ENCODE data around the gene PPM1E. TPM values are rescaled to one million over a fixed set of nuclear protein-coding genes. Genes with fewer than 3 reads are reported as not detected.

Gene PPM1E
- polyA plus RNA-seq, 1 donor (not counting 4 experiments of a cell fraction or from before 2014, with no cell fraction given), result not detected

DNA sequence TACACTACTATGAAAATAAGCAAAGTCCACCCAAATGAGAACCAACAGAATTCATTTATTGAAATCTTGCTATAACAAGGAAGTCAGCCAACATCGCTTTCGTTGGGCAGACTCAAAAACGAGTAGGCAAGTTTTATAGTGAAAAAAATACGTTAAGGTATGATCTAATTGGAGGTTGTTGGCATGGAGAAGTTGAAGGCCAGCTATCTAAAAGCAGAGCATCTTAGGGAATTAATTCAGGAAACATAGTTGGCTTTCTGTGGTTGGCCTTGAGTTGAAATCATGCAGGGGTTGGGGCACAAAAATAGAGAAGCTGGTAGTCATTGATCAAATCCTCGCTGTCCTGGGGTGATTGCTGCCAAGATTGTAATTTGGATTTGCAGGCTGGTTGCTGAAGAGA lies 118.3 kb downstream of the PPM1E start:
- no peak overlapping the region for H3K4me3 ChIP-seq (ENCODE audit: control insufficient read depth in 2 of 3, extremely low read depth in 1 of 3, insufficient read depth in 2 of 3, low read depth in 1 of 3, low read length in 3 of 3)
- H4K20me1 ChIP-seq (ENCODE audit: control insufficient read depth, extremely low read depth, insufficient read depth, low read length), result no peaks in the 10 kb centered on the region
- H2AFZ ChIP-seq (ENCODE audit: control insufficient read depth, low read length), result no peak overlapping the region
- no peak overlapping the region for H3K4me2 ChIP-seq (ENCODE audit: control insufficient read depth, extremely low read depth, insufficient read depth, low read depth, low read length)
- dilution Hi-C loops (cut with MboI; ENCODE audit: extremely low pct_ligation_motif_present, low sequenced_read_pairs), result no loop called here
- no peak for DNase-seq (ENCODE audit: low read depth, low spot score)
- no peaks in the 10 kb centered on the region for H3K9me1 ChIP-seq (ENCODE audit: control insufficient read depth, extremely low read depth, insufficient read depth, low read length)
- H3K79me2 ChIP-seq (ENCODE audit: control insufficient read depth, insufficient read depth, low read length), result no peaks in the 10 kb centered on the region
- no peaks in the 10 kb centered on the region for H3K27me3 ChIP-seq (ENCODE audit: control insufficient read depth, extremely low read depth, insufficient read depth, low read length)
- TF ChIP-seq, protein P1, sequence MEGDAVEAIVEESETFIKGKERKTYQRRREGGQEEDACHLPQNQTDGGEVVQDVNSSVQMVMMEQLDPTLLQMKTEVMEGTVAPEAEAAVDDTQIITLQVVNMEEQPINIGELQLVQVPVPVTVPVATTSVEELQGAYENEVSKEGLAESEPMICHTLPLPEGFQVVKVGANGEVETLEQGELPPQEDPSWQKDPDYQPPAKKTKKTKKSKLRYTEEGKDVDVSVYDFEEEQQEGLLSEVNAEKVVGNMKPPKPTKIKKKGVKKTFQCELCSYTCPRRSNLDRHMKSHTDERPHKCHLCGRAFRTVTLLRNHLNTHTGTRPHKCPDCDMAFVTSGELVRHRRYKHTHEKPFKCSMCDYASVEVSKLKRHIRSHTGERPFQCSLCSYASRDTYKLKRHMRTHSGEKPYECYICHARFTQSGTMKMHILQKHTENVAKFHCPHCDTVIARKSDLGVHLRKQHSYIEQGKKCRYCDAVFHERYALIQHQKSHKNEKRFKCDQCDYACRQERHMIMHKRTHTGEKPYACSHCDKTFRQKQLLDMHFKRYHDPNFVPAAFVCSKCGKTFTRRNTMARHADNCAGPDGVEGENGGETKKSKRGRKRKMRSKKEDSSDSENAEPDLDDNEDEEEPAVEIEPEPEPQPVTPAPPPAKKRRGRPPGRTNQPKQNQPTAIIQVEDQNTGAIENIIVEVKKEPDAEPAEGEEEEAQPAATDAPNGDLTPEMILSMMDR (optimal IDR thresholded peaks at IDR 0.05 in 1 of 3, IDR thresholded peaks at IDR 0.05 in 1 of 3, conservative IDR thresholded peaks at IDR 0.05 in 1 of 3; ENCODE audit: extremely low read depth in 1 of 3, insufficient read depth in 2 of 3, low read length in 3 of 3), result no peak
- TF ChIP-seq EZH2 (IDR thresholded peaks at IDR 0.05; ENCODE audit: low read length), result no peak
- H3K9me3 ChIP-seq (ENCODE audit: control insufficient read depth, low read depth, low read length), result no peaks in the 10 kb centered on the region
- no peak for FAIRE-seq
- H3K4me1 ChIP-seq (ENCODE audit: control insufficient read depth, extremely low read depth, insufficient read depth, low read length), result no peaks in the 10 kb centered on the region
- no peaks in the 10 kb centered on the region for H3K36me3 ChIP-seq (ENCODE audit: control insufficient read depth in 2 of 2, extremely low read depth in 1 of 2, insufficient read depth in 2 of 2, low read length in 2 of 2)
- no peak overlapping the region for H3K27ac ChIP-seq (ENCODE audit: control insufficient read depth, insufficient read depth, low read length)
- H3K9ac ChIP-seq (ENCODE audit: control insufficient read depth, extremely low read depth, insufficient read depth, low read length), result no peak overlapping the region

DNA sequence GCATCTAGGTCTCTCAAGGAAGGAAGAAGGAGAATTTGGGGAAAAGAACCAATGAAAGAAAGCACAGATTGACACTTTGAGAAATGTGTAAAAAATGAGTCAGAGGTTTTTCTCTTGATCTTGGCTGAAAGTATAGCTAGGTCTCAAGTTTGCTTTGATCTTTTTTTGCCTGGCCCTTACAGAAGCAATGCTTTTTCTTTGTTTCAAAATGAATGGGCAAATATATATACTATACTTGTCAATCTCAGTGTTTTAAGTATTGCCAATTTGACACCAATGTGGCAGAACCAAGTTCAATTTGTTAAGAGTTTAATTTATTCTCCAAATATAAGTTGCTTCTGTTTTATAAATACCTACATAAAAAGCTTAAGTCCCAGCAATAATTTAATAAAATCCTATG lies 119.6 kb downstream of the PPM1E start:
- H2AFZ ChIP-seq (ENCODE audit: control insufficient read depth, low read length), result no peak overlapping the region
- H3K79me2 ChIP-seq (ENCODE audit: control insufficient read depth, insufficient read depth, low read length), result no peaks in the 10 kb centered on the region
- dilution Hi-C loops (cut with MboI; ENCODE audit: extremely low pct_ligation_motif_present, low sequenced_read_pairs), result no loop called here
- H4K20me1 ChIP-seq (ENCODE audit: control insufficient read depth, extremely low read depth, insufficient read depth, low read length), result no peaks in the 10 kb centered on the region
- TF ChIP-seq, protein P1 (optimal IDR thresholded peaks at IDR 0.05 in 1 of 3, IDR thresholded peaks at IDR 0.05 in 1 of 3, conservative IDR thresholded peaks at IDR 0.05 in 1 of 3; ENCODE audit: extremely low read depth in 1 of 3, insufficient read depth in 2 of 3, low read length in 3 of 3), result no peak
- no peak for TF ChIP-seq EZH2 (IDR thresholded peaks at IDR 0.05; ENCODE audit: low read length)
- FAIRE-seq (no peak), DNase-seq (ENCODE audit: low read depth, low spot score) (no peak)
- no peak overlapping the region for H3K9ac ChIP-seq (ENCODE audit: control insufficient read depth, extremely low read depth, insufficient read depth, low read length)
- H3K4me1 ChIP-seq (ENCODE audit: control insufficient read depth, extremely low read depth, insufficient read depth, low read length), result no peaks in the 10 kb centered on the region
- no peaks in the 10 kb centered on the region for H3K36me3 ChIP-seq (ENCODE audit: control insufficient read depth in 2 of 2, extremely low read depth in 1 of 2, insufficient read depth in 2 of 2, low read length in 2 of 2)
- no peak overlapping the region for H3K4me2 ChIP-seq (ENCODE audit: control insufficient read depth, extremely low read depth, insufficient read depth, low read depth, low read length)
- H3K4me3 ChIP-seq (ENCODE audit: control insufficient read depth in 2 of 3, extremely low read depth in 1 of 3, insufficient read depth in 2 of 3, low read depth in 1 of 3, low read length in 3 of 3), result no peak overlapping the region
- H3K9me1 ChIP-seq (ENCODE audit: control insufficient read depth, extremely low read depth, insufficient read depth, low read length), result no peaks in the 10 kb centered on the region
- no peaks in the 10 kb centered on the region for H3K9me3 ChIP-seq (ENCODE audit: control insufficient read depth, low read depth, low read length)
- H3K27me3 ChIP-seq (ENCODE audit: control insufficient read depth, extremely low read depth, insufficient read depth, low read length), result no peaks in the 10 kb centered on the region
- H3K27ac ChIP-seq (ENCODE audit: control insufficient read depth, insufficient read depth, low read length), result no peak overlapping the region

All from keratinocyte (primary cell).